Calu3 (cell line): Measurements from ENCODE around the gene SON. TPM values are rescaled to one million over a fixed set of nuclear protein-coding genes. Genes with fewer than 3 reads are reported as not detected.
"Not testable (repeated sequence)": the region's sequence is repeated elsewhere in the genome, so short reads cannot be mapped to it uniquely, and the experiment has no call there.

Source experiments
- BruUV-seq: library from RNA; stranded (reverse); fragments of 400-500 nt; replicated peaks from 2 replicates; lab custom pipeline; 2021; lab: Mats Ljungman, UMichigan
- CTCF ChIA-PET: fragments of 300-600 bp; sonication (Branson Sonifier 250); formaldehyde crosslinking; loops from one replicate; lab custom pipeline; 2022; ENCODE audit warnings: antibody characterized with exemption; lab: Charles Lee
- DNase-seq: peaks from one replicate; pipeline ENCODE4 v3.0.0; 2022
- H3K27ac Mint-ChIP-seq: one replicate; pipeline ENCODE4 v1.8.0; 2022; ENCODE audit warnings: mixed read lengths; ENCODE audit not compliant: unreplicated experiment
- H3K27me3 Mint-ChIP-seq: one replicate; pipeline ENCODE4 v1.8.0; 2022; ENCODE audit warnings: mixed read lengths; ENCODE audit not compliant: unreplicated experiment
- H3K36me3 Mint-ChIP-seq: one replicate; pipeline ENCODE4 v1.8.0; 2022; ENCODE audit warnings: mild to moderate bottlenecking, moderate library complexity, mixed read lengths; ENCODE audit not compliant: insufficient read depth, unreplicated experiment
- H3K4me1 Mint-ChIP-seq: one replicate; pipeline ENCODE4 v1.8.0; 2022; ENCODE audit warnings: mild to moderate bottlenecking, low read depth, mixed read lengths; ENCODE audit not compliant: unreplicated experiment
- H3K4me3 Mint-ChIP-seq: one replicate; pipeline ENCODE4 v1.8.0; 2022; ENCODE audit warnings: mild to moderate bottlenecking, low read depth, moderate library complexity, mixed read lengths; ENCODE audit not compliant: unreplicated experiment
- H3K9me3 Mint-ChIP-seq: one replicate; pipeline ENCODE4 v1.8.0; 2022; ENCODE audit warnings: low read depth, mixed read lengths; ENCODE audit not compliant: unreplicated experiment
- intact Hi-C: fragments of 100-400 bp; cut with micrococcal nuclease; formaldehyde crosslinking; loops from one replicate; pipeline ENCODE4 v1.10.0; 2022; ENCODE audit not compliant: unreplicated experiment
- total RNA-seq: library from RNA; stranded (reverse); gene quantifications from 2 replicates; pipeline ENCODE4 v1.2.3, GENCODE V29; 2022
- TF ChIP-seq, protein P1 (sequence below): fragments of 200-600 bp; IDR thresholded peaks from one replicate; pipeline ENCODE4 v1.8.0; 2022; ENCODE audit warnings: antibody characterized with exemption; ENCODE audit not compliant: unreplicated experiment

The SON gene
- total RNA-seq, 1 experiment from 2014 or later: 188 TPM

DNA sequence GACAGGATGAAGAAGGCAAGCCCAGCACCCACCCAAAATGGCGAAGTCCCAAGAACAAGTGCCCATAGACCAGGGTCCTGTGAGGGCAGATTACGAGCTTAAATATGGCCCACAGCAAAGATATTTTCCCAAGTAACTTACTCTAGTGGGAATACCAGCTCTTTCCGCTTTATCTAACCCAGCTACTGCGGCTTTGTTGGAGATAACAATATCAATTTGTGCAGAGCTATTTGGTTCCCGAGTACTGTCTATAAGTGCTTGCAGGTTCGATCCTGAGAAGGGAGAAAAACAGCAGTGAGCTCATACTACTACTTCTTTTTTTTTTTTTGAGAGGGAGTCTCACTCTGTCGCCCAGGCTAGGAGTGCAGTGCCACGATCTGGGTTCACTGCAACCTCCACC lies 37.0 kb upstream of the SON start:
- H3K4me3 Mint-ChIP-seq: no peak overlapping the region
- no peak for DNase-seq
- H3K36me3 Mint-ChIP-seq: peaks cover 21% of the 10 kb centered on the region
- TF ChIP-seq, protein P1, sequence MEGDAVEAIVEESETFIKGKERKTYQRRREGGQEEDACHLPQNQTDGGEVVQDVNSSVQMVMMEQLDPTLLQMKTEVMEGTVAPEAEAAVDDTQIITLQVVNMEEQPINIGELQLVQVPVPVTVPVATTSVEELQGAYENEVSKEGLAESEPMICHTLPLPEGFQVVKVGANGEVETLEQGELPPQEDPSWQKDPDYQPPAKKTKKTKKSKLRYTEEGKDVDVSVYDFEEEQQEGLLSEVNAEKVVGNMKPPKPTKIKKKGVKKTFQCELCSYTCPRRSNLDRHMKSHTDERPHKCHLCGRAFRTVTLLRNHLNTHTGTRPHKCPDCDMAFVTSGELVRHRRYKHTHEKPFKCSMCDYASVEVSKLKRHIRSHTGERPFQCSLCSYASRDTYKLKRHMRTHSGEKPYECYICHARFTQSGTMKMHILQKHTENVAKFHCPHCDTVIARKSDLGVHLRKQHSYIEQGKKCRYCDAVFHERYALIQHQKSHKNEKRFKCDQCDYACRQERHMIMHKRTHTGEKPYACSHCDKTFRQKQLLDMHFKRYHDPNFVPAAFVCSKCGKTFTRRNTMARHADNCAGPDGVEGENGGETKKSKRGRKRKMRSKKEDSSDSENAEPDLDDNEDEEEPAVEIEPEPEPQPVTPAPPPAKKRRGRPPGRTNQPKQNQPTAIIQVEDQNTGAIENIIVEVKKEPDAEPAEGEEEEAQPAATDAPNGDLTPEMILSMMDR: no peak
- CTCF ChIA-PET: interaction anchor here (1.0 kb wide), 1 partner anchor 9 kb away, joined by 4 read pairs; no protein-coding TSS in a partner anchor
- no peaks in the 10 kb centered on the region for H3K4me1 Mint-ChIP-seq
- no peak overlapping the region for H3K27ac Mint-ChIP-seq
- no peaks in the 10 kb centered on the region for H3K9me3 Mint-ChIP-seq
- intact Hi-C loops: no loop called here
- H3K27me3 Mint-ChIP-seq: no peaks in the 10 kb centered on the region
- no TSS peak for BruUV-seq

DNA sequence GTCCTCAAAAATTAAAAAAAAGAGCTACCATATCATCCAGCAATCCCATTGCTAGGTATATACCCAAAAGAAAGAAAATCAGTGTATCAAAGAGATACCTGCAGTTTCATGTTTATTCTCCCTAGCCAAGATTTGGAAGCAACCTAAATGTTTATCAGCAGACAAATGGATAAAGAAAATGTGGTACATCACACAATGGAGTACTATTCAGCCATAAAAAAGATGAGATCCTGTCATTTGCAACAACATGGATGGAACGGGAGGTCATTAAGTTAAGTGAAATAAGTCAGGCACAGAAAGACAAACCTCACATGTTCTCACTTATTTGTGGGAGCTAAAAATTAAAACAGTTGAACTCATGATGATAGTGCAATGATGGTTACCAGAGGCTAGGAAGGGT lies 35.8 kb upstream of the SON start:
- peaks cover 16% of the 10 kb centered on the region for H3K36me3 Mint-ChIP-seq
- H3K9me3 Mint-ChIP-seq, H3K4me3 Mint-ChIP-seq, H3K27me3 Mint-ChIP-seq, CTCF ChIA-PET, H3K27ac Mint-ChIP-seq, H3K4me1 Mint-ChIP-seq, BruUV-seq, intact Hi-C loops, DNase-seq: not testable (repeated sequence)

DNA sequence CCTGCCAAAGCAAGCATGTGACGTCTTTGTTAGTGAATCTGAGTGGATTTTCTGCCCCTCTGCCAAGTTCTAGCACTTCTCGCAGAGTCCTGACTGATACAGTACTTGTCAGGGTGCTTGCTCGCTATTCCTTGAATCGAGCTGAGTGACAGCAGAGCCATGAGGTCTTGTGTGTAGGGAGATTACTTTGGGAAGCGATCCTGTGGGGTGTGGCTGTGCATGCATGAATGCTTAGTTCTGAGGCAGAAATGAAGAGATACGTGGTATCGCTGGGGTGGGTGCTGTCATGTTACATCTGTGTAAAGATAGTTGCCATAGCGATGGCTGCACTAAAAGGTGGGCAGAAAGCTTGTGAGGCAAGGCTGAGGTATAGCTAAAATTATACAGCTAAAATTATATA lies 32.0 kb upstream of the SON start:
- no TSS peak for BruUV-seq
- TF ChIP-seq, protein P1: no peak
- Mint-ChIP-seq H3K36me3 (peaks cover 19% of the 10 kb centered on the region), H3K27ac (no peak overlapping the region), H3K9me3 (no peaks in the 10 kb centered on the region), H3K4me1 (no peaks in the 10 kb centered on the region), H3K27me3 (no peaks in the 10 kb centered on the region), H3K4me3 (no peak overlapping the region)
- intact Hi-C loops: no loop called here
- no peak for DNase-seq
- CTCF ChIA-PET: no interaction called here

DNA sequence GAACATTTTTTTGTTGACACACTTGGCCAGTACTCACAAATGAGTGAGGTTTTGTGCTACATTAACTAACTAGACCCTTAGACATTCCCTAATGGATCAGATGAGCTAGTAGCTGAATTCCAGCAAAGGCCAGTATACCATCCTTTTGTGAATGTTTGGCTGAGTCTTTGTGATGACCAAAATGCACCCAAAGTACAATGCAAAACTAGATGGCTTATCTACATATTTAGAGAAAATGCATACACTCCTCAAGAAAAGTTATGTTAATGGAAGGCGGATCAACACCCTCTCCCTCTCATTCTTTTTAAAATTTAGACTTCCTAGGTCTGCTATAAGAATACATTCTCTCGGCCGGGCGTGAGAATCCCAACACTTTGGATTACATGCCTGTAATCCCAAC lies 31.2 kb upstream of the SON start:
- no TSS peak for BruUV-seq
- Mint-ChIP-seq H3K4me3 (no peak overlapping the region), H3K4me1 (no peaks in the 10 kb centered on the region), H3K27ac (no peak overlapping the region), H3K9me3 (no peaks in the 10 kb centered on the region), H3K27me3 (no peaks in the 10 kb centered on the region), H3K36me3 (peaks cover 26% of the 10 kb centered on the region)
- CTCF ChIA-PET: no interaction called here
- TF ChIP-seq, protein P1: no peak
- intact Hi-C loops: no loop called here
- DNase-seq: no peak

DNA sequence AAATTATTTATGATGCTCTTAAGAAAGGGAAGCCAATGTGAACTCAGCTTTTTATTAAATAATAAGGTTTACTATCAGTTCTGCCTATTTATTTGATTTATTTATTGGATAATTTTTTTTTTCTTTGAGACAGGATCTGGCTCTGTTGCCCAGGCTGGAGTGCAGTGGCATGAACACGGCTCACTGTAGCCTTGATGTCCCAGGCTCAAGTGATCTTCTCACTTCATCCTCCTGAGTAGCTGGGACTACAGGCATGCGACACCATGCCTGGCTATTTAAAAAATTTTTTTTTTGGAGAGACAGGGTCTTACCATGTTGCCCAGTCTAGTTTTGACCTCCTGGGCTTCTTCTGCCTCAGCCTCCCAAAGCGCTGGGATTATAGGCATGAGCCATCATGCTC lies 30.4 kb upstream of the SON start:
- no peaks in the 10 kb centered on the region for H3K4me1 Mint-ChIP-seq
- no peak for DNase-seq
- TF ChIP-seq, protein P1: no peak
- no peak overlapping the region for H3K27ac Mint-ChIP-seq
- peaks cover 29% of the 10 kb centered on the region for H3K36me3 Mint-ChIP-seq
- no peaks in the 10 kb centered on the region for H3K9me3 Mint-ChIP-seq
- no TSS peak for BruUV-seq
- no peaks in the 10 kb centered on the region for H3K27me3 Mint-ChIP-seq
- H3K4me3 Mint-ChIP-seq: no peak overlapping the region
- CTCF ChIA-PET: no interaction called here
- intact Hi-C loops: no loop called here
